ENCODE data around the gene XXYLT1.

DNA sequence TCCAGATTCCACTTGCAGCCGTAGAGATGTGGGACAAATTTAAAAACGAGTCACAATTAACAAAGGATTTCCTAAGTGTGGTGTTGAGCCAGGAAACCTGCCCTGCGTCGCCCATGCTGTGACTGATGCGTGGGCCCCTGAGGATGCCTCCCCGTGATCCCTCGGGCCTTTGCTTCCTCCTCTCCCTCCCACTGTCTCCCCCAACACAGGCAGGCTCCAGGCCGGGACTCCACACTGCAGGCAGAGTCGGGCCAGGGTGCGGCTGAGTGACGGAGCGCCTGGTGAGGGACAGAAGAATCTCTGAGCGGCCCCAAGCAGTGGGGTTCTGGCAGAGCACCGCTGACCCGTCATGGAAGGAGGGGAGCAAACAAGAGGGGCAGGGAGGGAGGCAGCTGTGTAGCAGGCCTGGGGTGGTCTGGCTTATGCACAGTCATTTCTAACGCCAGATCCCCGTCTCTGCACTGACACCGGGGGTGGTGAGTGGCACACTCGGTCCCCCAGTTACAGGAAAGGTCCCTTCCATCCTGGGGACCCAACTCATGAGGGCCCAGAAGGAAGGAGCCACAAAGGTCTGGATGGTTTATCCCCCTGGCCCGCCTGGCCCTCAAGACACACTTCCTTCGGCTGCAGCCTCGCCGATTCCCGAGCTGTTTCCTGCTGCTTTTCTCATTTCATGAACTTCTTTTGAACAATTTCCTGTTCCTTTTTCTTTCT, 91.0 kb downstream of the XXYLT1 start:
- TF ChIP-seq, protein P1, sequence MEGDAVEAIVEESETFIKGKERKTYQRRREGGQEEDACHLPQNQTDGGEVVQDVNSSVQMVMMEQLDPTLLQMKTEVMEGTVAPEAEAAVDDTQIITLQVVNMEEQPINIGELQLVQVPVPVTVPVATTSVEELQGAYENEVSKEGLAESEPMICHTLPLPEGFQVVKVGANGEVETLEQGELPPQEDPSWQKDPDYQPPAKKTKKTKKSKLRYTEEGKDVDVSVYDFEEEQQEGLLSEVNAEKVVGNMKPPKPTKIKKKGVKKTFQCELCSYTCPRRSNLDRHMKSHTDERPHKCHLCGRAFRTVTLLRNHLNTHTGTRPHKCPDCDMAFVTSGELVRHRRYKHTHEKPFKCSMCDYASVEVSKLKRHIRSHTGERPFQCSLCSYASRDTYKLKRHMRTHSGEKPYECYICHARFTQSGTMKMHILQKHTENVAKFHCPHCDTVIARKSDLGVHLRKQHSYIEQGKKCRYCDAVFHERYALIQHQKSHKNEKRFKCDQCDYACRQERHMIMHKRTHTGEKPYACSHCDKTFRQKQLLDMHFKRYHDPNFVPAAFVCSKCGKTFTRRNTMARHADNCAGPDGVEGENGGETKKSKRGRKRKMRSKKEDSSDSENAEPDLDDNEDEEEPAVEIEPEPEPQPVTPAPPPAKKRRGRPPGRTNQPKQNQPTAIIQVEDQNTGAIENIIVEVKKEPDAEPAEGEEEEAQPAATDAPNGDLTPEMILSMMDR (IDR thresholded peaks at IDR 0.05) = no peak
- TF ChIP-seq POLR2A (IDR thresholded peaks at IDR 0.05) = no peak

Measured in adrenal gland (tissue), 5 donors.